Loucy (cell line): ENCODE measurements around the gene WDSUB1.

Experiments used
- H2AFZ ChIP-seq: fragments of 200-600 bp; sonication (generic); 2 replicates; pipeline ENCODE4 v1.6.0; 2016; ENCODE audit warnings: antibody characterized with exemption, mild to moderate bottlenecking, low read length, moderate library complexity
- H3F3A ChIP-seq: fragments of 200-600 bp; 2 replicates; pipeline ENCODE4 v1.6.0; 2016; ENCODE audit warnings: antibody characterized with exemption, low read depth, mild to moderate bottlenecking
- H3K27me3 ChIP-seq: fragments of 200-600 bp; sonication (generic); 2 replicates; pipeline ENCODE4 v1.6.1; 2014; ENCODE audit warnings: low read length, mild to moderate bottlenecking; ENCODE audit not compliant: insufficient read depth, poor library complexity, severe bottlenecking
- H3K36me3 ChIP-seq: fragments of 200-600 bp; sonication (generic); 2 replicates; pipeline ENCODE4 v1.6.1; 2016; ENCODE audit warnings: low read length; ENCODE audit not compliant: insufficient read depth
- H3K4me1 ChIP-seq: fragments of 200-600 bp; sonication (generic); 2 replicates; pipeline ENCODE4 v1.5.1; 2014; ENCODE audit warnings: low read length, mild to moderate bottlenecking; ENCODE audit not compliant: insufficient read depth, poor library complexity, severe bottlenecking
- H3K4me2 ChIP-seq: fragments of 200-600 bp; sonication (generic); 2 replicates; pipeline ENCODE4 v1.6.0; 2014; ENCODE audit warnings: antibody characterized with exemption, low read length, low read depth, mild to moderate bottlenecking; ENCODE audit not compliant: poor library complexity, severe bottlenecking
- H3K4me3 ChIP-seq: fragments of 200-600 bp; sonication (generic); 2 replicates; pipeline ENCODE4 v1.5.1; 2014; ENCODE audit warnings: low read length, mild to moderate bottlenecking, mixed read lengths; ENCODE audit not compliant: poor library complexity, severe bottlenecking
- H3K79me2 ChIP-seq: fragments of 200-600 bp; sonication (generic); 2 replicates; pipeline ENCODE4 v1.6.1; 2014; ENCODE audit warnings: low read length; ENCODE audit not compliant: insufficient read depth
- H3K9ac ChIP-seq: fragments of 200-600 bp; sonication (generic); 2 replicates; pipeline ENCODE4 v1.6.0; 2014; ENCODE audit warnings: mild to moderate bottlenecking, low read depth, low read length, moderate library complexity; ENCODE audit not compliant: poor library complexity, severe bottlenecking
- H3K9me2 ChIP-seq: fragments of 200-600 bp; sonication (generic); replicated peaks from 2 replicates; pipeline ENCODE4 v1.6.1; 2016; ENCODE audit warnings: low read depth, low read length, mixed read lengths
- H3K9me3 ChIP-seq: fragments of 200-600 bp; sonication (generic); 2 replicates; pipeline ENCODE4 v1.6.1; 2014; ENCODE audit warnings: mild to moderate bottlenecking, antibody characterized with exemption, low read length, low read depth; ENCODE audit not compliant: insufficient read depth
- H4K20me1 ChIP-seq: fragments of 200-600 bp; sonication (generic); 2 replicates; pipeline ENCODE4 v1.6.0; 2014; ENCODE audit warnings: antibody characterized with exemption, low read length, mild to moderate bottlenecking; ENCODE audit not compliant: insufficient read depth, poor library complexity, severe bottlenecking
- EZH2phosphoT487 ChIP-seq: fragments of 200-600 bp; IDR thresholded peaks from 2 replicates; pipeline ENCODE4 v1.6.1; 2018; ENCODE audit warnings: antibody characterized with exemption, mild to moderate bottlenecking, moderate library complexity, borderline replicate concordance
- TF ChIP-seq, protein P1 (sequence below): fragments of 200-600 bp; sonication (generic); conservative IDR thresholded peaks from 2 replicates; pipeline ENCODE4 v1.5.1; 2014; ENCODE audit warnings: mild to moderate bottlenecking, antibody characterized with exemption, low read length

WDSUB1 gene

DNA sequence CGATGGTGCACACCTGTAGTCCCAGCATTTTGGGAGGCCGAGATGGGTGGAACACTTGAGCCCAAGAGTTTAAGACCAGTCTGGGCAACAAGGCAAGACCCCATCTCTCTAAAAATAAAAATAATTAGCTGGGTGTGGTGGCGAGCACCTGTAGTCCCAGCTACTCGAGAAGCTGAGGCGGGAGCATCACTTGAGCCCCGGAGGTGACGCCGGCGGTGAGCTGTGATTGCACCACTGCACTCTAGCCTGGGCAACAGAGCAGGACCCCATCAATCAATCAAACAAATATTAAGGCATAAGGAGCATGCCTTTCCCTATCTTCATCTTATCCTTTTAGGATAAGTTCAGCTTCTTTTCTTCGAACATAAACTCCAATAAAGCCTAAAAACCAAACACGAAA is 1.1 kb downstream of the WDSUB1 start:
- H3K9me2 ChIP-seq = no peaks in the 10 kb centered on the region
- H3K9me3 ChIP-seq = no peaks in the 10 kb centered on the region
- H2AFZ ChIP-seq = peak overlapping the region; percentile 98; the same call in 1 of the 2 replicates
- H3F3A ChIP-seq = peaks cover 3% of the 10 kb centered on the region; the same call in 1 of the 2 replicates
- no peaks in the 10 kb centered on the region for H3K27me3 ChIP-seq
- H4K20me1 ChIP-seq = peaks cover 5% of the 10 kb centered on the region
- H3K4me3 ChIP-seq = peak overlapping the region; percentile 95
- peak overlapping the region; percentile 100 for H3K4me2 ChIP-seq
- peaks cover 45% of the 10 kb centered on the region for H3K4me1 ChIP-seq
- H3K9ac ChIP-seq = peak overlapping the region; percentile 82
- H3K36me3 ChIP-seq = no peaks in the 10 kb centered on the region
- TF ChIP-seq, protein P1, sequence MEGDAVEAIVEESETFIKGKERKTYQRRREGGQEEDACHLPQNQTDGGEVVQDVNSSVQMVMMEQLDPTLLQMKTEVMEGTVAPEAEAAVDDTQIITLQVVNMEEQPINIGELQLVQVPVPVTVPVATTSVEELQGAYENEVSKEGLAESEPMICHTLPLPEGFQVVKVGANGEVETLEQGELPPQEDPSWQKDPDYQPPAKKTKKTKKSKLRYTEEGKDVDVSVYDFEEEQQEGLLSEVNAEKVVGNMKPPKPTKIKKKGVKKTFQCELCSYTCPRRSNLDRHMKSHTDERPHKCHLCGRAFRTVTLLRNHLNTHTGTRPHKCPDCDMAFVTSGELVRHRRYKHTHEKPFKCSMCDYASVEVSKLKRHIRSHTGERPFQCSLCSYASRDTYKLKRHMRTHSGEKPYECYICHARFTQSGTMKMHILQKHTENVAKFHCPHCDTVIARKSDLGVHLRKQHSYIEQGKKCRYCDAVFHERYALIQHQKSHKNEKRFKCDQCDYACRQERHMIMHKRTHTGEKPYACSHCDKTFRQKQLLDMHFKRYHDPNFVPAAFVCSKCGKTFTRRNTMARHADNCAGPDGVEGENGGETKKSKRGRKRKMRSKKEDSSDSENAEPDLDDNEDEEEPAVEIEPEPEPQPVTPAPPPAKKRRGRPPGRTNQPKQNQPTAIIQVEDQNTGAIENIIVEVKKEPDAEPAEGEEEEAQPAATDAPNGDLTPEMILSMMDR = no peak
- TF ChIP-seq EZH2phosphoT487 = no peak
- peaks cover 30% of the 10 kb centered on the region for H3K79me2 ChIP-seq

DNA sequence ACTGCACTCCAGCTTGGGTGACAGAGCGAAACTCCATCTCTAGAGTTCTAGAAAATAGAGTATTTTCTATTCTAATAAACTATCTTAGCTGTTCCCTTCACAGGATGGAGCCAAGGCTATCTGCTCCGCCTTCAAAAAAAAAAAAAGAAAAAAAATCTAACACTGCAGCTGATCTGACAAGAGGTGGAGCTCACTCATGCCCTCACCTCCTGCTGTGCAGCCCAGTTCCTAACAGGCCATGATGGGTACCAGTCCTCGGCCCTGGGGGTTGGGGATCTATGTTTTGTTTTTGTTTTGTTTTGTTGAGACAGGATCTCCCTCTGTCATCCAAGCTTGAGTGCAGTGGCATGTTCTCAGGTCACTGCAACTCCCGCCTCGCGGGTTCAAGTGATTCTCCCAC is 3.0 kb downstream of the WDSUB1 start:
- H3F3A ChIP-seq = no peaks in the 10 kb centered on the region
- no peaks in the 10 kb centered on the region for H3K27me3 ChIP-seq
- no peak overlapping the region for H3K4me3 ChIP-seq
- no peaks in the 10 kb centered on the region for H3K36me3 ChIP-seq
- peaks cover 13% of the 10 kb centered on the region for H4K20me1 ChIP-seq
- H3K9ac ChIP-seq = no peak overlapping the region
- no peaks in the 10 kb centered on the region for H3K9me2 ChIP-seq
- no peak for TF ChIP-seq EZH2phosphoT487
- TF ChIP-seq, protein P1 = no peak
- peaks cover 45% of the 10 kb centered on the region for H3K79me2 ChIP-seq
- H3K4me1 ChIP-seq = peaks cover 50% of the 10 kb centered on the region
- H3K4me2 ChIP-seq = peak overlapping the region; percentile 10
- H2AFZ ChIP-seq = no peak overlapping the region
- no peaks in the 10 kb centered on the region for H3K9me3 ChIP-seq

DNA sequence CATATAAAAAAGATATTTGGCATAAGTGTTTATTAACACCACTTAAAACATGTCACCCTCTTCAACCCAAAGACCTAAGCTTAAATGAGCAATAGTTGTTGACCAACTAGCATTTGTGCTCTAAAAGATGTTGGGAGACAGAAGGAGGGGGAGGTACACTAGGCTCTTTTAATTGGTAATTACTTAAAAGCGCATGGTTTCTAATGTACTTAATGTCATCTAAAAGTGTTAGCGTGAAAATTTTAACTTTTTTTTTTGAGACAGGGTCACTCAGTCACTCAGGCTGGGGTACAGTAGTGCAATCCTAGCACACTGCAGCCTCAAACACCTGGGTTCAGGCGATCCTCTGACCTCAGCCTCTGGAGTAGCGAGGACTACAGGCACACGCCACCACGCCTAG is 5.5 kb downstream of the WDSUB1 start:
- H3F3A ChIP-seq = no peaks in the 10 kb centered on the region
- H3K79me2 ChIP-seq = peaks cover 52% of the 10 kb centered on the region
- no peak overlapping the region for H2AFZ ChIP-seq
- no peaks in the 10 kb centered on the region for H3K36me3 ChIP-seq
- no peaks in the 10 kb centered on the region for H3K9me2 ChIP-seq
- peaks cover 49% of the 10 kb centered on the region for H3K4me1 ChIP-seq
- H3K27me3 ChIP-seq = no peaks in the 10 kb centered on the region
- H3K4me2 ChIP-seq = peak overlapping the region; percentile 42
- no peak overlapping the region for H3K9ac ChIP-seq
- no peaks in the 10 kb centered on the region for H3K9me3 ChIP-seq
- no peak for TF ChIP-seq EZH2phosphoT487
- TF ChIP-seq, protein P1 = no peak
- peaks cover 13% of the 10 kb centered on the region for H4K20me1 ChIP-seq
- no peak overlapping the region for H3K4me3 ChIP-seq
